B cell (primary cell): ENCODE measurements around the gene PTPRG.

Experiments
- EZH2 ChIP-seq: IDR thresholded peaks from 2 replicates; pipeline ENCODE4 v1.6.1; 2012; ENCODE audit warnings: borderline replicate concordance, low read depth, mild to moderate bottlenecking, moderate library complexity, low read length; ENCODE audit not compliant: insufficient read depth, poor library complexity, severe bottlenecking
- TF ChIP-seq, protein P1 (sequence below): fragments of 200-600 bp; IDR thresholded peaks from one replicate; pipeline ENCODE4 v1.8.0; 2022; ENCODE audit warnings: antibody characterized with exemption, mild to moderate bottlenecking

- TF ChIP-seq, protein P1, sequence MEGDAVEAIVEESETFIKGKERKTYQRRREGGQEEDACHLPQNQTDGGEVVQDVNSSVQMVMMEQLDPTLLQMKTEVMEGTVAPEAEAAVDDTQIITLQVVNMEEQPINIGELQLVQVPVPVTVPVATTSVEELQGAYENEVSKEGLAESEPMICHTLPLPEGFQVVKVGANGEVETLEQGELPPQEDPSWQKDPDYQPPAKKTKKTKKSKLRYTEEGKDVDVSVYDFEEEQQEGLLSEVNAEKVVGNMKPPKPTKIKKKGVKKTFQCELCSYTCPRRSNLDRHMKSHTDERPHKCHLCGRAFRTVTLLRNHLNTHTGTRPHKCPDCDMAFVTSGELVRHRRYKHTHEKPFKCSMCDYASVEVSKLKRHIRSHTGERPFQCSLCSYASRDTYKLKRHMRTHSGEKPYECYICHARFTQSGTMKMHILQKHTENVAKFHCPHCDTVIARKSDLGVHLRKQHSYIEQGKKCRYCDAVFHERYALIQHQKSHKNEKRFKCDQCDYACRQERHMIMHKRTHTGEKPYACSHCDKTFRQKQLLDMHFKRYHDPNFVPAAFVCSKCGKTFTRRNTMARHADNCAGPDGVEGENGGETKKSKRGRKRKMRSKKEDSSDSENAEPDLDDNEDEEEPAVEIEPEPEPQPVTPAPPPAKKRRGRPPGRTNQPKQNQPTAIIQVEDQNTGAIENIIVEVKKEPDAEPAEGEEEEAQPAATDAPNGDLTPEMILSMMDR: no peak
- no peak for TF ChIP-seq EZH2
These were observed 739.2 kb downstream of the PTPRG start for GRCh38 chr3:62300617-62301016.
